ENCODE data around the gene DLGAP1. TPM values are rescaled to one million over a fixed set of nuclear protein-coding genes. Genes with fewer than 3 reads are reported as not detected.
A peak's percentile ranks its signal among the peaks of the same experiment; 100 is the strongest.

The DLGAP1 gene
- total RNA-seq, 2 experiments from 2014 or later: not detected

GRCh38 chr18:3452750-3453539, 1002.2 kb downstream of the DLGAP1 start:
- peak overlapping the region; percentile 81 for H3K4me3 Mint-ChIP-seq
- H3K4me1 Mint-ChIP-seq: peaks cover 16% of the 10 kb centered on the region
- POLR2A ChIA-PET: interaction anchor here (0.7 to 4.8 kb wide), 7 partner anchors 11 to 205 kb away, joined by 3 to 36 read pairs (median 4); partner anchors contain the start of gene MYL12A
- peak overlapping the region; percentile 79 for H3K27ac Mint-ChIP-seq
- H3K9me3 Mint-ChIP-seq: no peaks in the 10 kb centered on the region
- DNase-seq (no peak), ATAC-seq (ENCODE audit: low read depth) (no peak)
- peaks cover 9% of the 10 kb centered on the region for H3K36me3 Mint-ChIP-seq
- H3K27me3 Mint-ChIP-seq: no peaks in the 10 kb centered on the region

GRCh38 chr18:3451989-3452749, 1002.9 kb downstream of the DLGAP1 start:
- POLR2A ChIA-PET: interaction anchor here (1.1 to 4.8 kb wide), 5 partner anchors 12 to 204 kb away, joined by 3 to 36 read pairs (median 9); partner anchors contain the start of gene MYL12A
- H3K9me3 Mint-ChIP-seq: no peaks in the 10 kb centered on the region
- H3K4me1 Mint-ChIP-seq: peaks cover 19% of the 10 kb centered on the region
- no peak for ATAC-seq (ENCODE audit: low read depth)
- H3K27me3 Mint-ChIP-seq: no peaks in the 10 kb centered on the region
- peaks cover 3% of the 10 kb centered on the region for H3K36me3 Mint-ChIP-seq
- peak overlapping the region; percentile 81 for H3K4me3 Mint-ChIP-seq
- peak overlapping the region; percentile 79 for H3K27ac Mint-ChIP-seq
- DNase-seq: peak; percentile 61

- H3K9me3 Mint-ChIP-seq: no peaks in the 10 kb centered on the region
- DNase-seq: peak; percentile 77
- peaks cover 2% of the 10 kb centered on the region for H3K36me3 Mint-ChIP-seq
- no peaks in the 10 kb centered on the region for H3K27me3 Mint-ChIP-seq
- H3K4me3 Mint-ChIP-seq: peak overlapping the region; percentile 81
- no peak for ATAC-seq (ENCODE audit: low read depth)
- peaks cover 25% of the 10 kb centered on the region for H3K4me1 Mint-ChIP-seq
- POLR2A ChIA-PET: interaction anchor here (0.6 to 4.8 kb wide), 7 partner anchors 10 to 203 kb away, joined by 3 to 36 read pairs (median 4); partner anchors contain the start of gene MYL12A
- H3K27ac Mint-ChIP-seq: peak overlapping the region; percentile 79
Observed at GRCh38 chr18:3451183-3451988, 1003.7 kb downstream of the DLGAP1 start.

GRCh38 chr18:3450799-3451182, 1004.3 kb downstream of the DLGAP1 start:
- DNase-seq: no peak
- H3K4me3 Mint-ChIP-seq: peak overlapping the region; percentile 81
- H3K9me3 Mint-ChIP-seq: no peaks in the 10 kb centered on the region
- H3K36me3 Mint-ChIP-seq: no peaks in the 10 kb centered on the region
- no peak for ATAC-seq (ENCODE audit: low read depth)
- POLR2A ChIA-PET: interaction anchor here (0.6 to 4.8 kb wide), 3 partner anchors 10 to 153 kb away, joined by 4 to 36 read pairs (median 4); no protein-coding TSS in a partner anchor
- H3K27me3 Mint-ChIP-seq: no peaks in the 10 kb centered on the region
- H3K4me1 Mint-ChIP-seq: peaks cover 26% of the 10 kb centered on the region
- peak overlapping the region; percentile 79 for H3K27ac Mint-ChIP-seq

GRCh38 chr18:3450012-3450798, 1004.9 kb downstream of the DLGAP1 start, which contains the start of gene TGIF1:
Gene TGIF1, plus strand, starts transcription at chr18:3450172. Its CDS starts 318 bp downstream, at chr18:3450490.
- H3K9me3 Mint-ChIP-seq: no peaks in the 10 kb centered on the region
- H3K4me3 Mint-ChIP-seq: peak within 1 kb of the TSS; percentile 93
- peaks cover 26% of the 10 kb centered on the region for H3K4me1 Mint-ChIP-seq
- peak within 1 kb of the TSS; percentile 96 for H3K27ac Mint-ChIP-seq
- POLR2A ChIA-PET: interaction anchor here (0.6 to 4.8 kb wide), 6 partner anchors 11 to 202 kb away, joined by 3 to 36 read pairs (median 4); partner anchors contain the start of genes MYL12A and MYL12B
- ATAC-seq (ENCODE audit: low read depth) (no peak), DNase-seq (peak; percentile 69)
- no peaks in the 10 kb centered on the region for H3K27me3 Mint-ChIP-seq
- H3K36me3 Mint-ChIP-seq: no peaks in the 10 kb centered on the region

GRCh38 chr18:3449512-3450011, 1005.5 kb downstream of the DLGAP1 start:
- H3K27me3 Mint-ChIP-seq: no peaks in the 10 kb centered on the region
- peak overlapping the region; percentile 93 for H3K4me3 Mint-ChIP-seq
- DNase-seq (peak; percentile 73), ATAC-seq (ENCODE audit: low read depth) (peak; percentile 13)
- H3K27ac Mint-ChIP-seq: peak overlapping the region; percentile 96
- H3K9me3 Mint-ChIP-seq: no peaks in the 10 kb centered on the region
- POLR2A ChIA-PET: interaction anchor here (0.8 to 1.4 kb wide), 6 partner anchors 145 to 480 kb away, joined by 3 to 4 read pairs (median 3); partner anchors contain the start of genes MYL12A and MYL12B
- H3K36me3 Mint-ChIP-seq: no peaks in the 10 kb centered on the region
- peaks cover 26% of the 10 kb centered on the region for H3K4me1 Mint-ChIP-seq

GRCh38 chr18:3448838-3449511, 1006.1 kb downstream of the DLGAP1 start:
- POLR2A ChIA-PET: interaction anchor here (0.8 to 1.4 kb wide), 6 partner anchors 146 to 479 kb away, joined by 3 to 4 read pairs (median 3); partner anchors contain the start of genes MYL12A and MYL12B
- H3K4me3 Mint-ChIP-seq: peak overlapping the region; percentile 93
- H3K36me3 Mint-ChIP-seq: no peaks in the 10 kb centered on the region
- ATAC-seq (ENCODE audit: low read depth): peak; percentile 32
- H3K4me1 Mint-ChIP-seq: peaks cover 26% of the 10 kb centered on the region
- H3K27me3 Mint-ChIP-seq: no peaks in the 10 kb centered on the region
- DNase-seq: peak; percentile 76
- peak overlapping the region; percentile 96 for H3K27ac Mint-ChIP-seq
- no peaks in the 10 kb centered on the region for H3K9me3 Mint-ChIP-seq

GRCh38 chr18:3447895-3448837, 1006.9 kb downstream of the DLGAP1 start:
- POLR2A ChIA-PET: interaction anchor here (0.6 to 1.6 kb wide), 14 partner anchors 9 to 479 kb away, joined by 3 to 7 read pairs (median 4); partner anchors contain the start of gene MYL12A
- H3K27me3 Mint-ChIP-seq: no peaks in the 10 kb centered on the region
- peak overlapping the region; percentile 93 for H3K4me3 Mint-ChIP-seq
- DNase-seq (peak; percentile 80), ATAC-seq (ENCODE audit: low read depth) (peak; percentile 70)
- H3K4me1 Mint-ChIP-seq: peaks cover 23% of the 10 kb centered on the region
- H3K27ac Mint-ChIP-seq: peak overlapping the region; percentile 96
- H3K9me3 Mint-ChIP-seq: no peaks in the 10 kb centered on the region
- H3K36me3 Mint-ChIP-seq: no peaks in the 10 kb centered on the region

GRCh38 chr18:3447068-3447894, 1007.8 kb downstream of the DLGAP1 start:
- H3K27me3 Mint-ChIP-seq: peaks cover 2% of the 10 kb centered on the region
- peak overlapping the region; percentile 93 for H3K4me3 Mint-ChIP-seq
- no peaks in the 10 kb centered on the region for H3K9me3 Mint-ChIP-seq
- H3K4me1 Mint-ChIP-seq: peaks cover 17% of the 10 kb centered on the region
- no peak for ATAC-seq (ENCODE audit: low read depth)
- DNase-seq: peak; percentile 40
- POLR2A ChIA-PET: interaction anchor here (0.7 to 1.6 kb wide), 9 partner anchors 8 to 217 kb away, joined by 3 to 7 read pairs (median 4); partner anchors contain the start of gene MYL12A
- no peaks in the 10 kb centered on the region for H3K36me3 Mint-ChIP-seq
- peak overlapping the region; percentile 96 for H3K27ac Mint-ChIP-seq
